OCI-LY7 (cell line): ENCODE results near the gene ARHGEF17. TPM values are rescaled to one million over a fixed set of nuclear protein-coding genes. Genes with fewer than 3 reads are reported as not detected.

ENCODE experiments used
- BruUV-seq: library from RNA; stranded (reverse); fragments of 400-500 nt; replicated peaks from 2 replicates; lab custom pipeline; 2021; lab: Mats Ljungman, UMichigan
- CTCF ChIA-PET: fragments of 300-600 bp; sonication (Branson Sonifier 250); formaldehyde crosslinking; loops from one replicate; lab custom pipeline; 2022; ENCODE audit warnings: antibody characterized with exemption; ENCODE audit not compliant: unreplicated experiment; lab: Charles Lee
- POLR2A ChIA-PET: fragments of 300-600 bp; sonication (Branson Sonifier 250); formaldehyde crosslinking; loops from one replicate; lab custom pipeline; 2022; ENCODE audit warnings: antibody characterized with exemption; lab: Charles Lee
- DNase-seq: peaks from one replicate; pipeline ENCODE4 v3.0.0-alpha.2; 2015; ENCODE audit warnings: low spot score
- H2AFZ ChIP-seq: fragments of 200-600 bp; sonication (generic), shearing (Covaris generic); 2 replicates; pipeline ENCODE4 v1.6.1; 2014; ENCODE audit warnings: mild to moderate bottlenecking, antibody characterized with exemption, low read length, moderate library complexity
- H3K27ac ChIP-seq: fragments of 200-600 bp; sonication (generic); 2 replicates; pipeline ENCODE4 v1.5.1; 2014; ENCODE audit warnings: mixed run types, low read depth, mild to moderate bottlenecking, moderate library complexity, low read length, inconsistent platforms; ENCODE audit not compliant: poor library complexity, severe bottlenecking
- H3K36me3 ChIP-seq: fragments of 200-600 bp; sonication (generic); 2 replicates; pipeline ENCODE4 v1.6.1; 2014; ENCODE audit warnings: mild to moderate bottlenecking, antibody characterized with exemption, low read length, moderate library complexity, mixed read lengths; ENCODE audit not compliant: insufficient read depth
- H3K4me1 ChIP-seq: fragments of 200-600 bp; sonication (generic); 2 replicates; pipeline ENCODE4 v1.5.1; 2014; ENCODE audit warnings: mild to moderate bottlenecking, low read length; ENCODE audit not compliant: insufficient read depth, poor library complexity, severe bottlenecking
- H3K4me2 ChIP-seq: fragments of 200-600 bp; sonication (generic); 2 replicates; pipeline ENCODE4 v1.6.1; 2014; ENCODE audit warnings: mild to moderate bottlenecking, low read length
- H3K4me3 ChIP-seq: fragments of 200-600 bp; sonication (generic); 2 replicates; pipeline ENCODE4 v1.5.1; 2014; ENCODE audit warnings: mild to moderate bottlenecking, low read depth, low read length; ENCODE audit not compliant: poor library complexity, severe bottlenecking
- H3K79me2 ChIP-seq: fragments of 200-600 bp; sonication (generic); 2 replicates; pipeline ENCODE4 v1.6.1; 2016; ENCODE audit warnings: low read depth, mild to moderate bottlenecking, low read length, moderate library complexity, mixed read lengths; ENCODE audit not compliant: insufficient read depth
- H3K9me2 ChIP-seq: fragments of 200-600 bp; sonication (generic); 2 replicates; pipeline ENCODE4 v1.6.1; 2016; ENCODE audit warnings: mild to moderate bottlenecking, low read length, mixed read lengths; ENCODE audit not compliant: insufficient read depth
- H3K9me3 ChIP-seq: fragments of 200-600 bp; sonication (generic); 2 replicates; pipeline ENCODE4 v1.6.1; 2014; ENCODE audit warnings: mild to moderate bottlenecking, mixed run types, low read length, mixed read lengths
- H4K20me1 ChIP-seq: fragments of 200-600 bp; sonication (generic); 2 replicates; pipeline ENCODE4 v1.6.1; 2014; ENCODE audit warnings: mild to moderate bottlenecking, antibody characterized with exemption, low read length, moderate library complexity, mixed read lengths; ENCODE audit not compliant: insufficient read depth
- EZH2phosphoT487 ChIP-seq: fragments of 200-600 bp; sonication (generic); IDR thresholded peaks from 2 replicates; pipeline ENCODE4 v1.6.1; 2018; ENCODE audit warnings: low read depth, borderline replicate concordance, mild to moderate bottlenecking, mixed run types, antibody characterized with exemption, low read length, moderate library complexity, mixed read lengths
- intact Hi-C: fragments of 100-400 bp; cut with micrococcal nuclease; formaldehyde crosslinking; loops from one replicate; pipeline ENCODE4 v1.10.0; 2022; ENCODE audit not compliant: unreplicated experiment
- total RNA-seq, 2 experiments: library from RNA; depleted of rRNA in 1 of 2; stranded (reverse); fragments of >200 nt in 1 of 2; shearing (Covaris generic) in 1 of 2; gene quantifications; 2 replicates each; pipeline ENCODE4 v1.2.3, GENCODE V29; 2014 to 2022
- TF ChIP-seq, protein P1 (sequence below): fragments of 200-600 bp; sonication (generic); conservative IDR thresholded peaks from 2 replicates; pipeline ENCODE4 v1.5.1; 2014; ENCODE audit warnings: mild to moderate bottlenecking, antibody characterized with exemption, low read length, moderate library complexity, mixed read lengths

Gene ARHGEF17
- total RNA-seq, 2 experiments from 2014 or later: 0.19 to 1.4 TPM

DNA sequence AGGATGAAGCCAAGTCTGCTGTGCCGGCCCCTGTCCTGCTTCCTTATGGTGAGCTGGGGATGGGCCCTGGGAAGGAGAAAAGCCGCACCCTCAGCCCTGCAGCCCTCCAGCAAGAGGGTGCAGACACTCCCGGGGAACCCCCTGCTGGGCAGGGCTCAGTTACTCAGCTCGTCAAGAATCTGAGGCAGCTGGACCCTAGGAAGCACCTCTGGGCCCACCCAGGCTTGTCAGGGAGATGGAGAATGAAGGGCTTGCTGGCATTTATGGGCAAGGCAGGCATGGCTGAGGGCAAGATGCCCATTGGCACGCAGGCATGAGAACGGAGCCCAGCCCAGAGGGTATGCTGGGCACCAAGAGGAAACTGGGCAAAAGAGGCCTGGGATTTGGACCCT, 81.1 kb downstream of the ARHGEF17 start:
- H3K4me2 ChIP-seq: peak overlapping the region; percentile 15; the same call in 1 of the 2 replicates
- no peak for DNase-seq
- peaks cover 28% of the 10 kb centered on the region for H3K79me2 ChIP-seq
- H3K36me3 ChIP-seq: peaks cover 36% of the 10 kb centered on the region; the same call in 1 of the 2 replicates
- intact Hi-C loops: no loop called here
- POLR2A ChIA-PET: no interaction called here
- H3K4me3 ChIP-seq: no peak overlapping the region
- peaks cover 59% of the 10 kb centered on the region for H3K4me1 ChIP-seq
- BruUV-seq: no TSS peak
- no peaks in the 10 kb centered on the region for H3K9me2 ChIP-seq
- H4K20me1 ChIP-seq: no peaks in the 10 kb centered on the region
- TF ChIP-seq EZH2phosphoT487: no peak
- TF ChIP-seq, protein P1, sequence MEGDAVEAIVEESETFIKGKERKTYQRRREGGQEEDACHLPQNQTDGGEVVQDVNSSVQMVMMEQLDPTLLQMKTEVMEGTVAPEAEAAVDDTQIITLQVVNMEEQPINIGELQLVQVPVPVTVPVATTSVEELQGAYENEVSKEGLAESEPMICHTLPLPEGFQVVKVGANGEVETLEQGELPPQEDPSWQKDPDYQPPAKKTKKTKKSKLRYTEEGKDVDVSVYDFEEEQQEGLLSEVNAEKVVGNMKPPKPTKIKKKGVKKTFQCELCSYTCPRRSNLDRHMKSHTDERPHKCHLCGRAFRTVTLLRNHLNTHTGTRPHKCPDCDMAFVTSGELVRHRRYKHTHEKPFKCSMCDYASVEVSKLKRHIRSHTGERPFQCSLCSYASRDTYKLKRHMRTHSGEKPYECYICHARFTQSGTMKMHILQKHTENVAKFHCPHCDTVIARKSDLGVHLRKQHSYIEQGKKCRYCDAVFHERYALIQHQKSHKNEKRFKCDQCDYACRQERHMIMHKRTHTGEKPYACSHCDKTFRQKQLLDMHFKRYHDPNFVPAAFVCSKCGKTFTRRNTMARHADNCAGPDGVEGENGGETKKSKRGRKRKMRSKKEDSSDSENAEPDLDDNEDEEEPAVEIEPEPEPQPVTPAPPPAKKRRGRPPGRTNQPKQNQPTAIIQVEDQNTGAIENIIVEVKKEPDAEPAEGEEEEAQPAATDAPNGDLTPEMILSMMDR: no peak
- H3K27ac ChIP-seq: no peak overlapping the region
- no peaks in the 10 kb centered on the region for H3K9me3 ChIP-seq
- H2AFZ ChIP-seq: no peak overlapping the region
- CTCF ChIA-PET: no interaction called here

DNA sequence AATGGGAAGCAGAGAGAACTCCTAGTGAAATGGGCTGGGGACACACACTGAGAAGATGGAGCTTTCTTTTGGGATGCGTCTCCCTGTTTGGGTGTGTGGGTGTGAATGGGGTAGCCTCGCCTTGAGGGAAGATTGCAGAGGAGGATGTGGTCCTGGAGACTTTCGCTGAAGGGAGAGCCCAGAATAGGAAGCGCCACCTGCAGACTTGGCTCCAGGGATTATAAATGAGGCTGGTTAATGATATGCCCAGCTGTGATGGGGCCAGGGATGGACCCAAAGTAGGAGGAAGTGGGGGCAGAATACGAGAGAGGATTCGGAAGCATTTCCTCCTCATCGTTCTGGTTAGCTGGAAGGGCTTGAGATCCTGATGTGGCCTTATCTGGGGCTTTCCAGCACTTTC, 81.8 kb downstream of the ARHGEF17 start:
- H3K4me3 ChIP-seq: no peak overlapping the region
- H3K4me1 ChIP-seq: peaks cover 51% of the 10 kb centered on the region
- BruUV-seq: no TSS peak
- H3K27ac ChIP-seq: no peak overlapping the region
- intact Hi-C loops: no loop called here
- TF ChIP-seq EZH2phosphoT487: no peak
- TF ChIP-seq, protein P1: no peak
- H3K4me2 ChIP-seq: peak overlapping the region; percentile 15; the same call in 1 of the 2 replicates
- H2AFZ ChIP-seq: no peak overlapping the region
- H3K36me3 ChIP-seq: peaks cover 43% of the 10 kb centered on the region; the same call in 1 of the 2 replicates
- DNase-seq: no peak
- H3K9me2 ChIP-seq: no peaks in the 10 kb centered on the region
- no peaks in the 10 kb centered on the region for H3K9me3 ChIP-seq
- CTCF ChIA-PET: no interaction called here
- H4K20me1 ChIP-seq: no peaks in the 10 kb centered on the region
- POLR2A ChIA-PET: no interaction called here
- H3K79me2 ChIP-seq: peaks cover 26% of the 10 kb centered on the region

DNA sequence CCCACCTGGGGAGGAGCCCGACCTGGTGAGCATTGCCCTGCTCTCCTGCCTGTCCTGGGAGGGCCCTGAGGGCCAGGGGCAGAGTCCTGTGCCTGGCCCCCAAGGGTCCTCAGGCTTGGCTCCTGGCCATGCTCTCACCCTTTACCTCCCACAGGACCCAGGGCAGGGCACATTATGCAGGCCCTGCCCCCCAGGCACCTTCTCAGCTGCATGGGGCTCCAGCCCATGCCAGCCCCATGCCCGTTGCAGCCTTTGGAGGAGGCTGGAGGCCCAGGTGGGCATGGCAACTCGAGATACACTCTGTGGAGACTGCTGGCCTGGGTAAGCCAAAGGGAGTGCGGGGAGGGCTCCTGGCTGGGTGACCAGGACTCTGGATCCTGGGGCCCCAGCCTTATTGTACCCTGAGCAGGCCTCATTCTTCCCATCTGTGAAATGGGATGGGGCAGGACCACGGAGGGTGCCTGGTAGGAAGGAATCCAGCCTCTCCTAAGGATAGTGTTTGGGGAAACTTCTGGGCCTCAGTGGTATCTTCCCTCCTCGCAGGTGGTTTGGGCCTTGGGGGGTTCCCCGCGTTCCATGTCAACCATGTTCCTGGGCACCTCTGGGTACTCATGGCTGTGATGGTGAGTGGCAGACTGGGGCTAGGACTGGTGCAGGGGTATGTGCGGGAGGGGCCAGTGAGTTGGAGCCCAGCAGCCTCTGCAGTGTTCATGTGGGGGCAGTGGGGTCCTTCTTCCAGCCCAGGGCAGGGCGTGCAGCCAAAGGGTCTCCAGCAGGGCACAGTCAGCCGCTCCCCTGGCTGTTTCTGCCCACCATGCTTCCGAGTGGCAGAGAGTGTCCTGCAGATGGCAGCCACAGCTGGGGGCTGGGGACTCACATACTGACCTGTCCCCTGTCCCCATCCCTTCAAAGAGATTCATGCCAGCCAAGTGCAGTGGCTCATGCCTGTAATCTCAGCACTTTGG, 82.8 kb downstream of the ARHGEF17 start:
- peaks cover 19% of the 10 kb centered on the region for H3K79me2 ChIP-seq

More for the DNA sequence above, 82.8 kb downstream of the ARHGEF17 start:
- no peaks in the 10 kb centered on the region for H3K9me3 ChIP-seq
- BruUV-seq: no TSS peak
- H3K27ac ChIP-seq: no peak overlapping the region
- intact Hi-C loops: no loop called here
- no peaks in the 10 kb centered on the region for H3K9me2 ChIP-seq
- no peaks in the 10 kb centered on the region for H4K20me1 ChIP-seq
- peaks cover 52% of the 10 kb centered on the region; the same call in 1 of the 2 replicates for H3K36me3 ChIP-seq
- ChIA-PET CTCF (no interaction called here), POLR2A (no interaction called here)
- DNase-seq: no peak
- H3K4me1 ChIP-seq: peaks cover 42% of the 10 kb centered on the region
- no peak overlapping the region for H2AFZ ChIP-seq
- TF ChIP-seq EZH2phosphoT487: no peak
- TF ChIP-seq, protein P1: no peak
- no peak overlapping the region for H3K4me2 ChIP-seq
- H3K4me3 ChIP-seq: no peak overlapping the region
